Ascending aorta (tissue), 2 donors: ENCODE data around the gene TBX15. TPM values are rescaled to one million over a fixed set of nuclear protein-coding genes. Genes with fewer than 3 reads are reported as not detected.

Source experiments
- DNase-seq, 2 donors: peaks; one replicate each; pipeline ENCODE4 v3.0.0-alpha.2; 2019; ENCODE audit warnings: low spot score in 2 of 2
- H3K27ac ChIP-seq, 2 donors: fragments of 200-600 bp; sonication (generic); one replicate each; pipeline ENCODE4 v1.5.1; 2016 to 2017; ENCODE audit warnings: mild to moderate bottlenecking in 1 of 2
- H3K27me3 ChIP-seq: fragments of 200-600 bp; sonication (generic); one replicate; pipeline ENCODE4 v1.5.1; 2017
- H3K36me3 ChIP-seq, 2 donors: fragments of 200-600 bp; sonication (generic); one replicate each; pipeline ENCODE4 v1.5.1; 2016
- H3K4me1 ChIP-seq, 2 donors: fragments of 200-600 bp; sonication (generic); one replicate each; pipeline ENCODE4 v1.5.1; 2016 to 2017; ENCODE audit warnings: mild to moderate bottlenecking in 1 of 2
- H3K4me3 ChIP-seq, 2 donors: fragments of 200-600 bp; sonication (generic); one replicate each; pipeline ENCODE4 v1.5.1; 2016 to 2017; ENCODE audit warnings: mild to moderate bottlenecking in 1 of 2
- H3K9me3 ChIP-seq, 2 donors: fragments of 200-600 bp; sonication (generic); one replicate each; pipeline ENCODE4 v1.5.1; 2016
- intact Hi-C: fragments of 100-400 bp; cut with DNase I; formaldehyde crosslinking; loops from one replicate; pipeline ENCODE4 v1.15.1; 2023
- total RNA-seq: library from RNA; depleted of rRNA; stranded (reverse); fragments of >200 nt; gene quantifications from one replicate; pipeline ENCODE4 v1.1.0, GENCODE V29; 2016
- TF ChIP-seq, protein P1 (sequence below), 3 experiments: fragments of 200-600 bp in 2 of 3; fragments of 450-650 bp in 1 of 3; sonication (generic) in 2 of 3; IDR thresholded peaks; one replicate each; pipeline ENCODE4 v1.5.1; 2016 to 2019; ENCODE audit warnings: antibody characterized with exemption in 3 of 3, mild to moderate bottlenecking in 1 of 3, moderate library complexity in 1 of 3

Gene TBX15
- total RNA-seq, 1 donor from 2014 or later = 1.8 TPM

DNA sequence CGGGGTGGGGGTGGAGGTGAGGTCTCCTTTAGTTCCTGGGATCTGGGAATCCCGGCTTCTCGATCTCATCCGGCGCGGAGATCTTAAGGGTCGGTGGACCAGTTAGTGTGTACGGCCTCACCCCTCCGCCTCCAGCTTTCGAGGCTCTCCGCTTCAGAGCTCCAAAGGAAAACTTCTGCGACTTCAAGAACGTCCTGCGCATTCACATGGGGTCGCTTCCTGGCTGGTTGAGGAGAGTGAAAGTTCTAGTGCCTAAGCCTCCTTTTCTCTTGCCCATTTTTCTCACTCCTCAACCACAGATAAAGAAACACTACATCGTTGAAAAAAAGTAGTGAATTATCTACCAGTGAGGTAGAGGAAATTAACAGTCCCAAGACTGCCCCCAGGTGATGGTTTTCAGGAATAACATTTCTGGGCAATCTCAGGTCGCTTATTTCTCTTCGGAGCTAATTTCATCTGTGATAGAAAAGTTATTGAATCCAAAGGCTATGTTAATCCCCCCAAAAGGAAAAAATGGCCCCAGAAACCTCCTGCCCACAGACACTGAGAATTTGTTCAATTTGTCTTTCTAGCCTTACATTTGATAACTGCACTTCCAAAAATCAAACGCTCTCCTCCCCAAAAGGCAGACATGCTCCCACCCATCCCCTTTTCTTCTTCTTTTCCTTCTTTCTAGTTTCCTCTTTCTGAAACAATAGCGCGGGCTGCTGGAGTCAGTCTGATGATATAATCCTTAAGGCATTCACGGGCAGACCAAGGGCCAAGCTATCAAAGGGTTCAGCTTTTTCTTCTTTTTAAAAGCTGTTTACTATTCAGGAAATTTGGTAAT lies 20.6 kb upstream of the TBX15 start:
- H3K4me3 ChIP-seq = peak overlapping the region; percentile 27 to 59
- DNase-seq = no peak
- H3K36me3 ChIP-seq = no peaks in the 10 kb centered on the region
- no peaks in the 10 kb centered on the region for H3K9me3 ChIP-seq
- H3K27ac ChIP-seq = no peak overlapping the region
- peaks cover 6 to 8% of the 10 kb centered on the region in 2 donors for H3K4me1 ChIP-seq
- intact Hi-C loops = loop anchor here (5.0 kb wide), 1 partner anchor 856 kb away; no protein-coding TSS in a partner anchor
- TF ChIP-seq, protein P1, sequence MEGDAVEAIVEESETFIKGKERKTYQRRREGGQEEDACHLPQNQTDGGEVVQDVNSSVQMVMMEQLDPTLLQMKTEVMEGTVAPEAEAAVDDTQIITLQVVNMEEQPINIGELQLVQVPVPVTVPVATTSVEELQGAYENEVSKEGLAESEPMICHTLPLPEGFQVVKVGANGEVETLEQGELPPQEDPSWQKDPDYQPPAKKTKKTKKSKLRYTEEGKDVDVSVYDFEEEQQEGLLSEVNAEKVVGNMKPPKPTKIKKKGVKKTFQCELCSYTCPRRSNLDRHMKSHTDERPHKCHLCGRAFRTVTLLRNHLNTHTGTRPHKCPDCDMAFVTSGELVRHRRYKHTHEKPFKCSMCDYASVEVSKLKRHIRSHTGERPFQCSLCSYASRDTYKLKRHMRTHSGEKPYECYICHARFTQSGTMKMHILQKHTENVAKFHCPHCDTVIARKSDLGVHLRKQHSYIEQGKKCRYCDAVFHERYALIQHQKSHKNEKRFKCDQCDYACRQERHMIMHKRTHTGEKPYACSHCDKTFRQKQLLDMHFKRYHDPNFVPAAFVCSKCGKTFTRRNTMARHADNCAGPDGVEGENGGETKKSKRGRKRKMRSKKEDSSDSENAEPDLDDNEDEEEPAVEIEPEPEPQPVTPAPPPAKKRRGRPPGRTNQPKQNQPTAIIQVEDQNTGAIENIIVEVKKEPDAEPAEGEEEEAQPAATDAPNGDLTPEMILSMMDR (IDR thresholded peaks at IDR 0.05) = peak; percentile 31 to 62 (median 47)
- peaks cover 19% of the 10 kb centered on the region for H3K27me3 ChIP-seq

DNA sequence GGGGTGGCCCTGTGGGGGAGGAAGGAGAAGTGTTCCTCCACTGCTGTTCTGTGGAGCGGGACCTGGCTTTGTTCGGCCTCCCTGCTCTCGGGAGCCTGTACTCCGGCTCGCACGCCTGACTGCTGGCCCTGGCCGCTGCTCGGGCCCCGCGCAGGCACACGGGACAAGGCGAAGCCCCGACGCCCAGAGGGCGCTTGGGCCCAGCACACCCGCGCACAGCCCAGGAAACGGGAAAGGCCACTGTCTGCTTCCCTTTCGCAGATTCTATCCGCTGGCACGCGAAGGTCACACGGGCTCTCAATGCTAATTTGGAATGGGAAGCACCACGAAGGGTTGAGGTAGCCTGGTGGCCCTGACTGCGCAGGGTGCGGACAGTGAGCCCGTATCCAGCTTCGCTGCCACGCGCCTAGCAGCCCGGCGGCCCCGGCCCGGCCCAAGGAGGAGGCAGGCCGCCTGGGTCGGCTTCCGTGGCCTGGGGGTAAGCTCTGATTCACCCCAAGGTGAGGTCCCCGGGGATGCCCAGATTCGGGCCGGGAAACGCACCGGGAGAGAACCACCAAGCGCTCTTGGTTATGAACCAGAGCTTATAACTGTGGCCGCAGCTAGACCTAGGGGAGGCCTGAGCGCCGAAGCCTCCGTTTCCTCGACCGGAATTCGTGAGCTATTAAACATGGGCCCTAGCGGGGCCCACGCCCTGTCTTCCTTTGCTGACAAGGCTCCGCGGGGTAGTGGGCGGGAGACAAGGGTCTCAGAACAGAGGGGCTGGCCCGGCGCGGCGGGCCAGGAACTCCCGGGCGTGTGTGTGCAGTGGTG lies 19.7 kb upstream of the TBX15 start:
- H3K4me3 ChIP-seq = peak overlapping the region; percentile 27 to 59
- peaks cover 6 to 8% of the 10 kb centered on the region in 2 donors for H3K4me1 ChIP-seq
- no peak for DNase-seq
- TF ChIP-seq, protein P1 (IDR thresholded peaks at IDR 0.05) = no peak
- no peak overlapping the region for H3K27ac ChIP-seq
- intact Hi-C loops = loop anchor here (5.0 kb wide), 1 partner anchor 856 kb away; no protein-coding TSS in a partner anchor
- H3K27me3 ChIP-seq = peaks cover 19% of the 10 kb centered on the region
- H3K9me3 ChIP-seq = no peaks in the 10 kb centered on the region
- no peaks in the 10 kb centered on the region for H3K36me3 ChIP-seq

DNA sequence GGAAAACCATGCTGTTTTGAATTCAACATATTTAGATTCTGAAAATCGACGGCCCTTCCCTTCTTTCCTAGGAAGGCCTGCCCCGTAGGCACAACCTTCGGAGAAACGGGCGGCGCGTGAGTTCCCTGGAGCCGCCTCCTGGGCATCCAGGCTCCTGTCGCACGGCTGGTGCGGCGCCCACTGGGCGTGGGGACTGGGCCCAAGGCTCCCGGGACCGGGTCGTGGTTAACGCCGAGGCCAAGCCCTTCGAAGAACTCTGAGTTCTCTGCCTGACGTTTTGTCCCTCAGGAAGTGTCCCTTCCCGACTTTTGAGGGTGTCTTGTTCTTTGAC lies 19.2 kb upstream of the TBX15 start:
- Histone ChIP-seq H3K27ac (no peak overlapping the region), H3K27me3 (peaks cover 19% of the 10 kb centered on the region), H3K9me3 (no peaks in the 10 kb centered on the region), H3K4me3 (peak overlapping the region in 1 of 2 donors; percentile 59), H3K4me1 (peaks cover 6 to 8% of the 10 kb centered on the region in 2 donors), H3K36me3 (no peaks in the 10 kb centered on the region)
- no peak for DNase-seq
- TF ChIP-seq, protein P1 (IDR thresholded peaks at IDR 0.05) = no peak
- intact Hi-C loops = loop anchor here (5.0 kb wide), 1 partner anchor 855 kb away; no protein-coding TSS in a partner anchor

DNA sequence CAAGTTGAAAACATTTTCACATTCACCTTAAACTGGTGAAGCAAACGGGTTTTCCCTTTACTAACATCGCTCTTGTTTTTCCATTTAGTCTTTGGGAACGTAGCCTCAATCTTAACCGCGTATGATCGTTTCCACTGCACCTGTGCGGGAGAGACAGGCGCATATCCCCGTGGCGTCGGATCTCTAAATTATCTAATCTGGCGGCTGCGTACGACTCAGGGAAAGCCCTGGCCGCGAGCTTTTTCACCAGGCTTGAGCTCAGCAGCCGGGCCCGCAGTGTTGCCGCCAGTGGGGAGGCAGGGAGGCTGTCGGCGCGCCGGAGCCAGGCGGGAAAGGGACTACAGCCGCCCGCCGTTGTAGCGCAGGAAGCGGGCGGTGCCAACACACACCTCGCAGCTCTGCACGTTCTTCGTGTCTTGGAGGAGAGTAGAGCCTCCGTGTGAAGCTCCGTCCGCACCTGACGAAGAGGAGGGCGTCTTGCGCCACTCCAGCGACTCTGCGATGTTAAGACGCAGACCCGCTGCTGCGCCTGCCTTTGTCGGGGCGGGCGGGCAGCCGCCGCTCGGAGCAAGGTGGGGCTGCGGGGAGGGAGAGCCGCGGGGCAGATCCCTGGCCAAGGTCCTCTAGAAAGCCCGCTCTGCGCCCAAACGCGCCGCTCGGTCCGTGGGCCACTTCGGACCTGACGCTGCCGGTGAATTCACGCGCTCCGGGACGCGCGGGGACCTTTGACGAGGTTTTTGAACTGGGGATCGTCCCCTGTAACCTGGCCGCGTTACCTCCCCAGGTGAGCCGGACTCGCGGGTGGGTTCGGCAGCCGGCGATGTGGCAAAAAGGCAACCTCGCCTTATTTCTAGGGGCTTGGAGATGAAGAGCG lies 18.5 kb upstream of the TBX15 start:
- intact Hi-C loops = loop anchor here (5.0 kb wide), 1 partner anchor 854 kb away; no protein-coding TSS in a partner anchor
- peaks cover 20% of the 10 kb centered on the region for H3K27me3 ChIP-seq
- H3K4me1 ChIP-seq = peaks cover 6 to 8% of the 10 kb centered on the region in 2 donors
- H3K36me3 ChIP-seq = no peaks in the 10 kb centered on the region
- no peak overlapping the region for H3K27ac ChIP-seq
- H3K4me3 ChIP-seq = peak overlapping the region; percentile 17 to 35
- H3K9me3 ChIP-seq = no peaks in the 10 kb centered on the region
- TF ChIP-seq, protein P1 (IDR thresholded peaks at IDR 0.05) = no peak
- DNase-seq = no peak
